SW 1271 (cell line): ENCODE data around the gene BCL2.
"Not testable (repeated sequence)": the region's sequence is repeated elsewhere in the genome, so short reads cannot be mapped to it uniquely, and the experiment has no call there.

Experiments used
- DNase-seq, 2 experiments: peaks; one replicate each; lab custom pipeline; 2025; lab: John Stamatoyannopoulos, UW

Gene BCL2

DNA sequence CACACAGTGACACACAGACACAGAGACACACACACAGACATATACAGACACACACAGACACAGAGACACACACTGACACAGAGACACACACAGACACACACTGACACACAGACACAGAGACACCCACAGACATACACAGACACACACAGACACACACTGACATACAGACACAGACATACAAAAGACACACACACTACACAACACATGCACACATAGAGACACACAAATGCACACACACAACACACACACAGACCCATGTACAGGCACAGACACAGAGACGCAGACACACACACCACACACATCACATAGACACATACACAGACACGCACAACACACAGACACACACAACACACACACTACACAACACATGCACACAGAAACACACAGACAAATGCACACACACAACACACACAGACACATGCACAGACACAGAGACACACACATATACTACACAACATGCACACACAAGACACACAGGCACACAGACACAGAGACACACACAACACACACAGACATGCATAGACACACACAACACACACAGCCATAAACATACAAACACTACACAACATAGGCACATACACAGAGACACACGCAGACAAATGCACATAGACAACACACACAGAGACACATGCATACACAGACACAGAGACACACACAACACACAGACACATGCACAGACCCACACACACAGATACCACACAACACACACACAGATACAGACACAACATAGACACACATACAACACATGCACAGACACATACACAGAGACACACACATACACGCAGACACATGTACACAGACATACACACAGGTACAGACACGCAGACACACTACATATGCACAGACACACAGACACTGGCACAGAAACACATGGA, 120.5 kb downstream of the BCL2 start:
- no peak for DNase-seq

DNA sequence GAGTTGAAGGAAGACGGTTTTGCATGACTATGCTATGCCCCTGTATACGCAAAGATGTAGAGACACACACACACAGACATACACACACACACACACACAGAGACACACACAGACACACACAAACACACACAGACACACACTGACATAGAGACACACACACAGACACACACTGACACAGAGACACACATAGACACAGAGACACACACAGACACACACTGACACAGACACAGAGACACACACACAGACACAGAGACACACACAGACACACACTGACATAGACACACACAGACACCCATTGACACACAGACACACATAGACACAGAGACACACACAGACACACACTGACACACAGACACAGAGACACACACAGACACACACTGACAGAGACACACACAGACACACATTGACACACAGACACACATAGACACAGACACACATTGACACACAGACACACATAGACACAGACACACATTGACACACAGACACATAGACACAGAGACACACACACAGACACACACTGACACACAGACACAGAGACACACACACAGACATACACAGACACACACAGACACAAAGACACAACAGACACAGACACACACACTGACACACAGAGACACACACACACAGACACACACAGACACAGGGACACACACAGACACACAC, 121.3 kb downstream of the BCL2 start:
- DNase-seq, result no peak

DNA sequence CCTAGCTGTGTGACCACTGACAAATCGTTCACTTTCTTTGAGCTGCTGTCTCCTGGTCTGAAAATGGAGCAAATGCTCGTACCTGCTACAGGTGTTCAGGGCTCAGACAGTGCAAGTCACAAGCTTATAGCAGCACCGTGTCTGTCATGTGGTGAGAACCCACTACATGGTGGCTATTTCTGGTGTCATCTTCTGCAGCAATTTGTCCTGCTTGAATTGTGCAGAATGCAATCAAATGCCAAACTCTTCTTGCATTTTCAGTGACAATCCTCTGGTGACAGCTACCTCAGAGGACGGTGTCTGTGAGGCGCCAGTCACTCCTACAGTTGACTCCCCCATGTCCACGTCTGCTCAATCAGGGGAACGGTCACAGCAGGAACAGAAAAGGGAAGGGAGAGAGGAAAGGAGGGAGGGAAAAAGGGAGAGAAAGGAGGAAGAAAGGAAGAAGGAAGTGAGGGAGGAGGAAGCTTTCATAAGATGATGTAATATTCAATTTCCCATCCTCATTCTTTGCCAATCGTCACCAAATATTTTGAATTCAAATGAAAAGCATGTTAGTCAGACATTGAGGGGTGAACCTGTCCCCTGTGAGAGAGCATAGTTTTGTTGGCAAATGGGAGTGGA, 122.2 kb downstream of the BCL2 start:
- DNase-seq, result no peak

DNA sequence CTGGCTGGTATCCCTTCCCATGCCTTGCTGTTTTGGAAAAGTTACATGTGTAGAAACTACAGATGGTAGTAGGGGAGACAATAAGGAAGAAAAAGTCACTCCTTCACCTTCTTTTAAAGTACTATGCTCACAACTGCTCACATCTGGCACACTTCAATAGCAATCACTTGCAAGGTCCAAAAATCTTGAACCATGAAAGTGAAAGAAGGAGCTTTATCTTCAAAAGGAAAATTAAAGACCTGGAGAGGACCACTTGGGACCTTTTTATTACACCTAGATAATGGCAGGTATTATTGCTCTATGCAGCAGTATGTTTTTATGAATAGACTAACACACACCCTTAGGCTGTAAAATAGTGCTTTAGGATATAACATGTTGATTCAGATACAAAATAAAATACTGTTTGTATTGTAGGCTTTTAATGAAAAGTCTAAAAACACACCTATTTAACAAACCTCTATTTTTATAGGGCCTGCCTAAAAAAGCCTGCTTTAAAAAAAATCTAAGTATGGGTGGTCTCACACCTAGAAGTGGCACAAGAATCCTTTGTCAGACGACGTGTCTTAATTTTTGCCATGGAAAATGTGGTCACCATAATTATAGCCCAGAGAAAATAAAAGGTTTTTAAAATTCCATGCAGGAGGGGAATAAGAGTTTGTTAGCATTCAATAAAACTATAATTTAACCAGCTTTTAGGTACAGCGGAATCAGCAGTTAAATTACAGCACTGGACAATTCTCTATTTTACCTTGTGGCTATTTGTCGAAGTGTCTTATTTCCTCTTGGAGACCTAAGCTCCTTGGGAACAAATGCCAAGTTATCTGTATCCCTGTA, 124.0 kb downstream of the BCL2 start:
- DNase-seq, result no peak

DNA sequence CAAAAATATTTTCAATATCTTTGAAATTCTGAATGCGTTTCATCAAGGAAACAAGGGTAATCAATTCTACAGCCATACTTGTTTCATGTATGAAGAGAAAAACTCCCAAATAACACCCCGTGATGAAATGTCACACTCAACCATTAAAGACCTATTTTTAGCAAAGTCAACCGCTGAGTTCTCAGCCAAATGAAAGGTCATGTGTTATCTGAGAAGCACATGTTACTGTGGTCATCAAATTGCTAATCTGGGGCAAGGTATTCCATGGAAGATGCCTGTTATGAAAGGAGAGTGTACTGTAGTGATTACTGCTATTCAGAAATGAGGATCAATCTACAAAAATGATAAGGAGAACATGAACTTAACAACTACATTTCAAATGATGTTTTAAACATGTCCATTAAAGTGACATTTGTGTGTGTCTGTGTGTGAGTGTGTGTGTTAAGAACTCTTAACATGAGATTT, 126.7 kb downstream of the BCL2 start:
- DNase-seq, result no peak

DNA sequence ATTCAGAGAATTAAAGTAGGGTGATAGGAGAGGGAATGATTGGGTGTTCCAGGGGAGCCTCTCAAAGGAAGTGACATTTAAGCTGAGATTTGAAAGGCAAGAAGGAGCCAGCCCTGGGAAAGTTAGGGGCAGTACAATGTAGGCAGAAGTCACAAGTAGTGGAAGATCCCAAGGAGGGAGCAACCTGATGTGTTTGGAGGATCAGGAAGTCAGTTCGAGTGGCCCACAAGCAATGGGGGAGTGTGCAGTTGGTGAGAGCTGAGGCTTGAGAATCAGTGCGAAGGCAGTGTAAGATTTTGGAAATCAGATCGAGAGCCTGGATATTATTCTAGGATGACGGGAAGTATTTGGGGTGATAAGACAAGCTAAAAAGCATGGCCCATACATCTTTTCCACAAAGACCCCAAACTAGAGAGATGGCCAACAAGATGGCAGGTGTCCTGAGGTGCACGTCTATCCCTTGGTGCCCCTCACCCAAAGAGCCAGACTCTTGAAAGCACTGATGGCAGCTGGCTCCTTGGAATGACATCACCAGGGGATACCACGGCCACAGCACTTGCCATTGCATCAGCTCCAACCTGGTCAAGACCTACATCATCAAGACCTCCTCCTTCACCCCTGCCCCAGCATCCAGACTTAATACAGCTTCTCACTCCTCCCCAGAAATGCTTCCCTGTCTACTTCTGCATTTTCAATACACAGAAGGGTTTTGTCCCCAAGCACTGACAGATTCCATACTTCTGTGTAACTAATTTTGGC, 127.3 kb downstream of the BCL2 start:
- no peak for DNase-seq

DNA sequence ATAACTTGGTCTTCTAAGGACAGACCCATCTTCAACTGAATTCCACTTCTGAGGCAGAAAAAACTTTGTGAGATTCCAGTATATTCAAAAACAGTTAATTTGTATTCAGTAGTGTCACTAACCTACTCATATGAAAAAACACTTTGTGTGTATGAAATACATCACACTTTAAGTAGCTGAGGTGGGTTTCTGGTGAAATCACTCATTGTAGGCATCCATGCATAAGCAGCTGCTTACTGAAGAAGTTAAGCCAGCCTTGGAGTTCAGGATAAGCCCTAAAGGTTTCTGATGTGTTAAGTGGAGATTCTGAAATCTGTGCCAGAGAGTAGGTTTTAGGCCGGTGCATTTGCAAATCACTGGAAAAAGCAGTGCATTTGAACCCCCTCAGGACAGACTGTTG, 128.2 kb downstream of the BCL2 start:
- no peak for DNase-seq

DNA sequence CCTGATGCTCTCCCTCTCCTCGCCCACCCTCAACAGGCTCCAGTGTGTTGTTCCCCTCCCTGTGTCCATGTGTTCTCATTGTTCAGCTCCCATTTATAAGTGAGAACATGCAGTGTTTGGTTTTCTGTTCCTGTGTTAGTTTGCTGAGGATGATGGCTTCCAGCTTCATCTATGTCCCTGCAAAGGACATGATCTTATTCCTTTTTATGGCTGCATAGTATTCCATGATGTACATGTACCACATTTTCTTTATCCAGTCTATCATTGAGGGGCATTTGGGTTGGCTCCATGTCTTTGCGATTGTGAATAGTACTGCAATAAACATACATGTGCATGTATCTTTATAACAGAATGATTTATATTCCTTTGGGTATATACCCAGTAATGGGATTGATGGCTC, 128.7 kb downstream of the BCL2 start:
- DNase-seq, result not testable (repeated sequence)

DNA sequence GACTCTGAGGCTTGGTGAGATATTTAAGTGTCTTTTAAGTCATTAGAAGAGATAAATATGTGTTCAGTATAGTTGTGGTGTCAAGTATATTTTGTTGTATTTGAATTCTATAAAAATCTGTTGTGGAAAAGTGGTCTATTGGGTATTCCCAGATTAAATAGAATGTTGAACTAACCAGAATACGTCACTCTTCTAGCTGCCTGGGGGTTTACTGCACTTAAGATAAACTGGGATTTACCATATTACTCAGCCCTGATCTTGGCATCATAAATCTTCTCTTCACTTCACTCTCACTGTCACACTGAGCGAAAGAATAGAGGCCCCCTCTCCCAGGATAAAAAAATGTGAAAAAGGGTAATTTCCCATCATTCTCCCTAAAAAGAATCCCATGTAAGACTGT, 129.8 kb downstream of the BCL2 start:
- no peak for DNase-seq

DNA sequence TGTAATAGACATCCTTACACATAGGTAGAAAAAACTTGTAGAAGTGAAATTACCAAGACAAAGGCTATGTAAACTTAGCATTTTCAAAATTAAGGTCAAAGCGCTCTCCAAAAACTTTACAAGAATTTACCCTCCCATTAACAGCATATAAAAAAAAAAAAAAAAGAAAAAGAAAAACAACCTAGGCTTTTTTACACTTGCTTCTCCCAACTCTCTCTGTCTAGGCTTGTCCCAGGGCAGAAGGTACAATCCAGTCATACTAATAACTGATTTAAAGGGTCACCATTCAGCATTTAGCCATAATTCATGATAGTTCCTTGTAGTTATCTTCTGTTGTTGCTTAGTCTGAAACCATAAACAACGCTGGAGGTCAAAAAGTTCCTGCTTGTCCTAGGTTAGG, 130.5 kb downstream of the BCL2 start:
- no peak for DNase-seq

DNA sequence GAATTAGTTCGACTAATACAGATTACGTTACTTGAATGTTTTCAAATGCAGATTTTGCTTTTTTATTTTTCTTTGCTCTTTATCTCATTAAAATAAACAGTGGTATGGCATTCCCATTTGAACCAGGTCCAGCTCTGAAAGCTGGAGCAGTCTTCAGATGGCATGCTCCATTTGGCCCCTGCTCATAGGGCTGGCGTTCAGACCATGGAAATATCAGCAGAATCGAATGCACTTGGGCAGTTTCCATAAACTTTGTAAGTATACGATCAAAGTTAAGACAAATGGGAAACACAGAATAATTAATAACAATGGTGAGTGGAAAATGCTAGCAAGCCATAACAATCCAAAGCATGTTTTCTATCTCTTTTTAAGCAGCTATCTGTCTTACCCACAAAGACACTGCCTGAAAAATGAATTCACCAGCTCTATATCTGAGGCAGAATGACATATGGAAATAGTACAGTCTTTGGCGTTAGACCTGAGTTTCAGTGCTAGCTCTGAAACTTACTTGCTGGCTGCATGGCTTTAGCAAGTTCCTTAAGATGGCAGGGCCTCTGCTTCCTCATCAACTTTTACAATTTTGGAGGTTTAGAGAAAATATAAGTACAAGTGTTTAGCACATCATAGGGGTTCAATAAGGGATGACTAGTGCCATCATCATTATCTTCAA, 131.6 kb downstream of the BCL2 start:
- DNase-seq, result no peak

DNA sequence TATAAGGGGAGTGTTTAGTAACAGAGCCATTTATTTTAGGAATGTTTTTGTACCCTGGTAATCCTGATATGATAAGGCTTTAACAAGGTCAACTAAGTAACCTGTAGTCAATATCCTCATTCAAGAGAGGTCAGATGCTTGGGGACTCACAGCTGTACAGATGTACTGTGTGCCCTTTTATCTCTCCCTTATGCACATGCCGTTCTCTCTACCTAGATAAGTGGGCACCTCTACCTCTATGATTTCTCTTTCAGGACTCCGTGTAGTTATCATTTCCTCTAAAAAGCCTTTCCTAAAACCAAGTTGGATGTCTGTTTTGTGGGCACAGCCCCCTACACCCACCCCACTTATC, 132.4 kb downstream of the BCL2 start:
- no peak for DNase-seq

DNA sequence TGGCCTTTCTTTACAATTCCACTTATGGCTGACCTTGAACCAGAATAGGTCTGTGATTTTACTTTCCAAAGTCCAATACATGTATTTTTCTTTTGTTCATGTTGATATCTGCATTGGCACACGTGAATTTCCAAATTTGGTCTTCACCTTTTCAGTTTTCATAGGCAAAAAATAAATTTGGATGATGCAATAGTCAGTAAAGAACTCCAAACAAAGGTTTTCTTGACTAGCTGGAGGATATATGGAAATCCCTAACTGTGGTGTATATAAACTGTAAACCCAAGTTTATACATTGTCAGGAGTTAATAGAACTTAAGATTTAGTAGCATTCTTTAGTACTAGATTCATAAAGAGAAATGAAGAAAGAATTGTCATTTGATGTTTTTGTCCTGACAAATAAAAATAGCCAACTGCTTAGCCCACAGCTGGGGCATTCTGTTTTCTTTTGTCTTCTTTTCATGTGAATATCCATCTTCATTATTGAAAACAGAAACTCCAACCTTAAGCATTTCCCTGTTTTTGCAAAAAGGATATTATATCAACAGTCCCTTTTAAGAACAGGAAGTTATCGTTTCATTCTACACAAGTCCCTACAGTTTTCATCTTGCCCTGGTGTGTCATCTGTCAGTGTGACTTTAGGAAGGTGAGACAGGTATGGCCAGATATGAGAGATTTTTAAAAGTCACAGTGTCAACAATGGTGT, 132.9 kb downstream of the BCL2 start:
- no peak for DNase-seq

DNA sequence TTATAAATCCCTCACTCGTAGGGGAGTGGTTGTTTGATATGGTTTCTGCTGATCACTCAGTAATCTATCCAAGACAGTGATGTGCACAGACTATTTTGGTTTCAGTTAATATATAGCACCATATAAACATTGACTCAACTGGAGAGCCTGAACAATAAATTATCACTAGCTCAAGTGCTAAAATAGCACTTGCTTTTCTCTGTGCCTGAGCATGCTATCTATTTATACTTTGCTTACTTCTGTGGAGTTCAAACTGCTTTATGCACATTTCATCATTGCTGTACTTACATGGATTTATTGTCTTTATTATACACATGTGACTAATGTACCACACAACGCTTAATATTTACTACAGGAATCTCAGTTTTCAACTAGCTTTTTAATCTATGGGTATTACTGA, 133.6 kb downstream of the BCL2 start:
- no peak for DNase-seq

DNA sequence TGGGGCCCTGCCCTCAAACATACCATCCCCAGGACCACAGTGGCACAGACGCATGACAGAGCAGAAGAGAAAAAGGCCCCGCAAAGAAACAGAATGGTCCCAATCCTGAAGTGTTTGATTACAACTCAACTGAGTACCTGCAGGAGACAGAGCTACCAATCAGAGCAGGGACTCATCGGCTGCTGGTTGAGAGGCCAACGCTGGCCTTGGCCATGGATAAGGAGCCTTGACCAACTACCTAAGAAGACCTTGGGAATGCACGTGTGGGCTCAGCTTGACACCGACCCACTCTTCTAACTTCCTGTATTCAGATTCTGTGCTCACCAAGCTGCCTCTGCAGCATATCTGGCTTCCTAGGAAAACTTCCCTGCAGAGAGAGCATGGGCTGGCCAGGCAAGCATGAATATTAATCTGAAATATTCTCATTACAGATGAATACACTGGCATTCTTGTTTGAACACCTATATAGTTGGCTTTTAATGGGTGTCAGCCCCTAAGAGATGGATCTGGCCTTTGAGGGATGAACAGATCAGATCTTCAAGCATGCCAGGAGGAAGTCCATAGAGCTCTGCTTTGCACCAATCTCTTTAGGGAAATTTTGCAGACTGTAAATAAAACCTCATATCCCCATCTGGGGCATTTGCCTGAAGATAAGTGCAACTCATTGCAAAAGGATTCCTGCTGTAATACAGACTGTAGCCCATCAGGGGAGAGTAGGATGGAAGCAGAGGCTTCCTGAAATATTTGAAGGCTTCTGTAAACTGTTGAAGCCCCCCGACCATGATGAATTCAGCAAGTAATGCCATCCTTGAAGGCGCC, 135.4 kb downstream of the BCL2 start:
- no peak for DNase-seq

DNA sequence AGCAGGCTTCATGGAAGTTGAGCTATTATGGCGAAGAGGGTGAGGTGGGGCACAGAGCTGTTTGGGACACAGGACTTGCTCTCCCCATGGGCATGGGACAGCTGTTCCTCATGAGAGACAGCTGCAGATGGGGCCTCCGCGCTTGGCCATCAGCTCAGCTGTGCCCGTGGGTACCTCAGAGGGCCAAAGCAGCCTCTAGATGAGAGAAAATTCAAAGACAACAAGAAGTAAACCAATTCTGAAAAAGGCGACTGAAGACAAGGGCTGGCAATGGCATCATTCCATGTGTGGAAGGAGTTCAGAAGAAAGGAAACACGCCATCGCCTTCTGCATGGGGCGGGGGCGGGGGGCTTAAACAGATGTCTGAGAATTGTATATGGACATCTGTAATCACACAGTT, 136.2 kb downstream of the BCL2 start:
- DNase-seq, result no peak

DNA sequence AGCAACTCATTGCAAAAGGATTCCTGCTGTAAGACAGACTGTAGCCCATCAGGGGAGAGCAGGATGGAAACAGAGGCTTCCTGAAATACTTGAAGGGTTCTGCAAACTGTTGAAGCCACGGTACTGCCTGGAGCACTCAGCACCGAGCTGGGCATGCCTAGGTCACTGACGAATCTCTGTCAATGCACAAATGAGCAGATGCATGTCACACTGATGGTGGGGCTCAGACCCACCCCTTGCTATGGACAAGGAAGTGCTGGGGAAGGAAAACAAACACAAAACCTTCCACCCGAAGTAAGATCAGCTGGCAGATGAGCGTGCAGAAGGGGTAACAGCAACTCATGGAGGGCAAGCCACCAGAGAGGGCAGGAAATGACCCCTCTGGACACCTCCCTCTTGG, 136.7 kb downstream of the BCL2 start:
- DNase-seq, result no peak

DNA sequence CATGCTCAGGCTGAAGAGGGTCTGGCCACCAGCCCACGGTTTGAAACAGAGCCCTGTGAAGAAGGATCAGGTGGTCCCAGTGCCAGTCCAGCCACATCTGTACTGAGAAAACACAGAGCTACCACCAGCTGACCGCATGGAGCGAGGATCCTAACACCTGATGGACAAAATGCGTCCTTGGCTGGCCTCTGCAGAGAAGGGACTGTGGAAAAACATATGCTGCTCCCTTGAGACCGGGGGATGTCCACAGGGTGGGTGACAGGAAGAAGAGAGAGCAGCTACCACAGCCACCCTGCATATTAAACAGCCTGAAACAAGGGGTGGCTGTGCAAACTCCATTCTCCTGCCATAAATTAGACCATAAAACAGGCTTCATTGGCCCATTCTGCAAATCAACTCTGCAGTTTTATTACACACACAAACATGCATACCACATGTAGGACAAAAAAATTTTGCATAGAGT, 137.2 kb downstream of the BCL2 start:
- DNase-seq, result no peak

DNA sequence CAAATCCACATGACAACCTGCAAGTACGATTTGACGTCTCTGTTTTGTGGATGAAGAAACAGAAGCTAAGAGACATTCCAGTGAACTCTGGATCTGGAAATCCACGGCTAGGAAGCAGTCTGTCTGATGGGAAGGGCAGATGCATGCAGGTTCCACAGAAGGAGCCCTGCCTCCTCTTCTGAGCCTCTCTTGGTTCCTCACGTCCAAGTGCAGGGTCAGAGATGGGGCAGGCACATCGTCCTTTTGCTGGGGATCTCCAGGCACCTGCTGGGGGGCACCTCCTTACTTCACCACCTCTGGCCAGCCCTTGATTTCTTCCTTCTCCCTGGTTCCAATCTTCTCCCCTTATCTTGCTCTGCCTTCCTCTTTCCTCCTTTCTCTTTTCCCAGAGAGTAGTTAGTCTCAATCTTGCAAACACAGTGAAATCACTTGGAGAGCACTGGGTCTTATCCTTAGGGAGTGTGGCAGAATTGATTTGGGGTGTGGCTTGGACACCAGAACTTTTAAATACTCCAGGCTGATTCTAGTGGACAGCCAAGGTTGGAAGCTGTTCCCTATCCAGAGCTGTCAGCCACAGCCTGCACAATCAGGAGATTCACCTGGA, 137.8 kb downstream of the BCL2 start:
- no peak for DNase-seq
